Measurements from ENCODE around the gene BCLAF1. TPM values are rescaled to one million over a fixed set of nuclear protein-coding genes. Genes with fewer than 3 reads are reported as not detected.

Gene BCLAF1
- total and polyA plus RNA-seq, 9 of the 15 experiments (the other 6 are each of a cell fraction or from before 2014, with no cell fraction given) = 65.4 to 286 (median 165) TPM

DNA sequence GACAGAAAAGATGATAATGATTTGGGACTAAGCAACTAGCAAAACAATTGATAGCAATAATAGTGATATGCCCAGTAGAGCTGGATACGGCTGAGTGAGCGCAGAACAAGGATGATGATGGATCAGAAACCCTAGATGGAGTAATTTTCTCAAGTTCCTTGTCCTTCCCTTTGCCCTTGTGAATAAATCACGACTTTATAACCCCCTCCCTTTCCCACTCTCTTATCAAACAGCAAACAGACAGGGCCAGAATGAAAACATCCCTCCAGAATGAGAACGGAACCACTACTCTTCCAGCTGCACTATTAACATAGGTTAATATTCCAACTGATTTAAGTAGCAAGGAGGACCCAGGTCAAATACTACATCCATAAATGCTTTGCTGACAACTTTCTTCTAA lies 38.3 kb downstream of the BCLAF1 start (continued):
- TF ChIP-seq, protein P1, sequence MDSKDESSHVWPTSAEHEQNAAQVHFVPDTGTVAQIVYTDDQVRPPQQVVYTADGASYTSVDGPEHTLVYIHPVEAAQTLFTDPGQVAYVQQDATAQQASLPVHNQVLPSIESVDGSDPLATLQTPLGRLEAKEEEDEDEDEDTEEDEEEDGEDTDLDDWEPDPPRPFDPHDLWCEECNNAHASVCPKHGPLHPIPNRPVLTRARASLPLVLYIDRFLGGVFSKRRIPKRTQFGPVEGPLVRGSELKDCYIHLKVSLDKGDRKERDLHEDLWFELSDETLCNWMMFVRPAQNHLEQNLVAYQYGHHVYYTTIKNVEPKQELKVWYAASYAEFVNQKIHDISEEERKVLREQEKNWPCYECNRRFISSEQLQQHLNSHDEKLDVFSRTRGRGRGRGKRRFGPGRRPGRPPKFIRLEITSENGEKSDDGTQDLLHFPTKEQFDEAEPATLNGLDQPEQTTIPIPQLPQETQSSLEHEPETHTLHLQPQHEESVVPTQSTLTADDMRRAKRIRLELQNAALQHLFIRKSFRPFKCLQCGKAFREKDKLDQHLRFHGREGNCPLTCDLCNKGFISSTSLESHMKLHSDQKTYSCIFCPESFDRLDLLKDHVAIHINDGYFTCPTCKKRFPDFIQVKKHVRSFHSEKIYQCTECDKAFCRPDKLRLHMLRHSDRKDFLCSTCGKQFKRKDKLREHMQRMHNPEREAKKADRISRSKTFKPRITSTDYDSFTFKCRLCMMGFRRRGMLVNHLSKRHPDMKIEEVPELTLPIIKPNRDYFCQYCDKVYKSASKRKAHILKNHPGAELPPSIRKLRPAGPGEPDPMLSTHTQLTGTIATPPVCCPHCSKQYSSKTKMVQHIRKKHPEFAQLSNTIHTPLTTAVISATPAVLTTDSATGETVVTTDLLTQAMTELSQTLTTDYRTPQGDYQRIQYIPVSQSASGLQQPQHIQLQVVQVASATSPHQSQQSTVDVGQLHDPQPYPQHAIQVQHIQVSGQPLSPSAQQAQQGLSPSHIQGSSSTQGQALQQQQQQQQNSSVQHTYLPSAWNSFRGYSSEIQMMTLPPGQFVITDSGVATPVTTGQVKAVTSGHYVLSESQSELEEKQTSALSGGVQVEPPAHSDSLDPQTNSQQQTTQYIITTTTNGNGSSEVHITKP (IDR thresholded peaks at IDR 0.05; ENCODE audit: partially characterized antibody) = no peak
- TF ChIP-seq ZNF668 (CRISPR knock-in tag; IDR thresholded peaks at IDR 0.05) = no peak
- TF ChIP-seq MAFG (tag; conservative IDR thresholded peaks at IDR 0.05) = no peak
- peak; percentile 64; the same call in 1 of the 2 replicates for TF ChIP-seq STAT5A (IDR thresholded peaks at IDR 0.05; ENCODE audit: borderline replicate concordance, low read length)
- TF ChIP-seq OTX1 (CRISPR knock-in tag; IDR thresholded peaks at IDR 0.05) = no peak
- TF ChIP-seq DACH1 (IDR thresholded peaks at IDR 0.05; ENCODE audit: partially characterized antibody) = peak; percentile 35
- TF ChIP-seq MBD2 (IDR thresholded peaks at IDR 0.05; ENCODE audit: borderline replicate concordance, low read depth) = no peak
- no peak for TF ChIP-seq ZBED1 (IDR thresholded peaks at IDR 0.05)
- TF ChIP-seq, protein P2, sequence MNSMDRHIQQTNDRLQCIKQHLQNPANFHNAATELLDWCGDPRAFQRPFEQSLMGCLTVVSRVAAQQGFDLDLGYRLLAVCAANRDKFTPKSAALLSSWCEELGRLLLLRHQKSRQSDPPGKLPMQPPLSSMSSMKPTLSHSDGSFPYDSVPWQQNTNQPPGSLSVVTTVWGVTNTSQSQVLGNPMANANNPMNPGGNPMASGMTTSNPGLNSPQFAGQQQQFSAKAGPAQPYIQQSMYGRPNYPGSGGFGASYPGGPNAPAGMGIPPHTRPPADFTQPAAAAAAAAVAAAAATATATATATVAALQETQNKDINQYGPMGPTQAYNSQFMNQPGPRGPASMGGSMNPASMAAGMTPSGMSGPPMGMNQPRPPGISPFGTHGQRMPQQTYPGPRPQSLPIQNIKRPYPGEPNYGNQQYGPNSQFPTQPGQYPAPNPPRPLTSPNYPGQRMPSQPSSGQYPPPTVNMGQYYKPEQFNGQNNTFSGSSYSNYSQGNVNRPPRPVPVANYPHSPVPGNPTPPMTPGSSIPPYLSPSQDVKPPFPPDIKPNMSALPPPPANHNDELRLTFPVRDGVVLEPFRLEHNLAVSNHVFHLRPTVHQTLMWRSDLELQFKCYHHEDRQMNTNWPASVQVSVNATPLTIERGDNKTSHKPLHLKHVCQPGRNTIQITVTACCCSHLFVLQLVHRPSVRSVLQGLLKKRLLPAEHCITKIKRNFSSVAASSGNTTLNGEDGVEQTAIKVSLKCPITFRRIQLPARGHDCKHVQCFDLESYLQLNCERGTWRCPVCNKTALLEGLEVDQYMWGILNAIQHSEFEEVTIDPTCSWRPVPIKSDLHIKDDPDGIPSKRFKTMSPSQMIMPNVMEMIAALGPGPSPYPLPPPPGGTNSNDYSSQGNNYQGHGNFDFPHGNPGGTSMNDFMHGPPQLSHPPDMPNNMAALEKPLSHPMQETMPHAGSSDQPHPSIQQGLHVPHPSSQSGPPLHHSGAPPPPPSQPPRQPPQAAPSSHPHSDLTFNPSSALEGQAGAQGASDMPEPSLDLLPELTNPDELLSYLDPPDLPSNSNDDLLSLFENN (IDR thresholded peaks at IDR 0.05; ENCODE audit: low read depth in 2 of 2, low read length in 2 of 2) = peak in 1 of 2 experiments; percentile 28; a peak in 1 of 4 replicates
- no peak for TF ChIP-seq ZNF75A (CRISPR knock-in tag; IDR thresholded peaks at IDR 0.05)
- TF ChIP-seq, protein P3, sequence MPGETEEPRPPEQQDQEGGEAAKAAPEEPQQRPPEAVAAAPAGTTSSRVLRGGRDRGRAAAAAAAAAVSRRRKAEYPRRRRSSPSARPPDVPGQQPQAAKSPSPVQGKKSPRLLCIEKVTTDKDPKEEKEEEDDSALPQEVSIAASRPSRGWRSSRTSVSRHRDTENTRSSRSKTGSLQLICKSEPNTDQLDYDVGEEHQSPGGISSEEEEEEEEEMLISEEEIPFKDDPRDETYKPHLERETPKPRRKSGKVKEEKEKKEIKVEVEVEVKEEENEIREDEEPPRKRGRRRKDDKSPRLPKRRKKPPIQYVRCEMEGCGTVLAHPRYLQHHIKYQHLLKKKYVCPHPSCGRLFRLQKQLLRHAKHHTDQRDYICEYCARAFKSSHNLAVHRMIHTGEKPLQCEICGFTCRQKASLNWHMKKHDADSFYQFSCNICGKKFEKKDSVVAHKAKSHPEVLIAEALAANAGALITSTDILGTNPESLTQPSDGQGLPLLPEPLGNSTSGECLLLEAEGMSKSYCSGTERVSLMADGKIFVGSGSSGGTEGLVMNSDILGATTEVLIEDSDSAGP (CRISPR knock-in tag; IDR thresholded peaks at IDR 0.05) = no peak
- peak; percentile 71 for TF ChIP-seq MEIS2 (IDR thresholded peaks at IDR 0.05; ENCODE audit: partially characterized antibody)
- no peak for TF ChIP-seq ETS2 (tag; IDR thresholded peaks at IDR 0.05; ENCODE audit: borderline replicate concordance, poor library complexity, severe bottlenecking)
- TF ChIP-seq NEUROD1 (IDR thresholded peaks at IDR 0.05; ENCODE audit: borderline replicate concordance, low read depth, low read length, partially characterized antibody) = no peak
- TF ChIP-seq, protein P4, sequence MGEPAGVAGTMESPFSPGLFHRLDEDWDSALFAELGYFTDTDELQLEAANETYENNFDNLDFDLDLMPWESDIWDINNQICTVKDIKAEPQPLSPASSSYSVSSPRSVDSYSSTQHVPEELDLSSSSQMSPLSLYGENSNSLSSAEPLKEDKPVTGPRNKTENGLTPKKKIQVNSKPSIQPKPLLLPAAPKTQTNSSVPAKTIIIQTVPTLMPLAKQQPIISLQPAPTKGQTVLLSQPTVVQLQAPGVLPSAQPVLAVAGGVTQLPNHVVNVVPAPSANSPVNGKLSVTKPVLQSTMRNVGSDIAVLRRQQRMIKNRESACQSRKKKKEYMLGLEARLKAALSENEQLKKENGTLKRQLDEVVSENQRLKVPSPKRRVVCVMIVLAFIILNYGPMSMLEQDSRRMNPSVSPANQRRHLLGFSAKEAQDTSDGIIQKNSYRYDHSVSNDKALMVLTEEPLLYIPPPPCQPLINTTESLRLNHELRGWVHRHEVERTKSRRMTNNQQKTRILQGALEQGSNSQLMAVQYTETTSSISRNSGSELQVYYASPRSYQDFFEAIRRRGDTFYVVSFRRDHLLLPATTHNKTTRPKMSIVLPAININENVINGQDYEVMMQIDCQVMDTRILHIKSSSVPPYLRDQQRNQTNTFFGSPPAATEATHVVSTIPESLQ (CRISPR knock-in tag; IDR thresholded peaks at IDR 0.05) = no peak
- no peak for TF ChIP-seq NUFIP1 (IDR thresholded peaks at IDR 0.05; ENCODE audit: partially characterized antibody)
- no peak for TF ChIP-seq HNRNPLL (IDR thresholded peaks at IDR 0.05; ENCODE audit: low read depth, low read length, poor library complexity, severe bottlenecking)
- TF ChIP-seq NR2C1 (IDR thresholded peaks at IDR 0.05) = no peak
- TF ChIP-seq NR2C1 (tag; IDR thresholded peaks at IDR 0.05) = peak; percentile 52; the same call in 1 of the 2 replicates
